HG03103 (cell line): Measurements from ENCODE around the gene PSPH.
A peak's percentile ranks its signal among the peaks of the same experiment; 100 is the strongest.

Experiments used
- ATAC-seq: cut with Tn5 transposase; IDR thresholded peaks from one replicate; pipeline ENCODE4 v1.9.1; 2021; ENCODE audit warnings: low read depth; ENCODE audit not compliant: unreplicated experiment

PSPH gene

GRCh38 chr7:56009695-56010094 lies 41.5 kb downstream of the PSPH start:
- ATAC-seq: no peak

- ATAC-seq: no peak
Measured at GRCh38 chr7:56007891-56008290, 43.4 kb downstream of the PSPH start.

- no peak for ATAC-seq
Measured at GRCh38 chr7:56007167-56007652, 44.0 kb downstream of the PSPH start.

- no peak for ATAC-seq
Measured at GRCh38 chr7:56003749-56004148, 47.5 kb downstream of the PSPH start.

DNA sequence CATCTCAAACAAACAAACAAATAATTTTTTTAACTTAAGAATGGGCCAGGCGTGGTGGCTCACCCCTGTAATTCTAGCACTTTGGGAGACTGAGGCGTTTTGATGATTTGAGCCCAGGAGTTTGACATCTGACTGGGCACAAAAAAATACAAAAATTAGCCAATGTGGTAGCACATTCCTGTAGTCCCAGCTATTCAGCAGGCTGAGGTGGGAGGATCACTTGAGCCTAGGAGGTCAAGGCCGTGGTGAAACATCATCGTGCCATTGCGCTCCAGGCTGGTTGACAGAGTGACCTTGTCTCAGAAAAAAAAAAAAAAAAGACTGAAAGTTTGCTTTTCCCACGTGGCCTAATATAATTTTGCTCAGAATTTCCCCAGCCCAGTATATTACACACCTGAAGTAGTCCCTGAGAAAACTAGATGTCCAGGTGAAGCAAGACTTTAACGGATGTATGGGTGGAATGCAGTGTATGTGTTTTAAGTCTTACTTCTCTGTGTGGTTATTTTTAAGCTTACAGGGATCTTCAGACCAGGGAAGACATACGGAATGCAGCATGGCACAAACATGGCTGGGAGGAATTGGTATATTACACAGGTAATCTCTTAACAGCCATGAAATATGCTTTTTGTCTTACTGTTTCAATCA lies 54.3 kb downstream of the PSPH start:
- ATAC-seq: no peak

DNA sequence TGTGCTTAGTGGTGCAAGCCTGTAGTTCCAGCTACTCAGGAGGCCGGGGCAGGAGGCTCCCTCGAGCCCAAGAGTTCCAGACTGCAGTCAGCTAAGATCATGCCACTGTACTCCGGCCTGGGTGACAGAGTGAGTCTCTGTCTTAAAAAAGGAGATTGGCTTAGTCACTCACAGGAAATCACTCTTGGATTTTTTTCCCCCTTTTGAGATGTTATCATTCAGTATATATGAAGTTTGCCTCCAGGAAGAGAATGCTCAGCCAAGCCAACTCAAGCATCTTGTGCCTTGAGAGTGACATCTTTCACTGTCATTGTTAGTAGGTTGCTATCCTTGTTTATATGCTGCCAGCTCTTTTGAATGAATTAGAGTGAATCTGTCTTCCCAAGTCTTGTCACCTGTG lies 58.9 kb downstream of the PSPH start:
- no peak for ATAC-seq

DNA sequence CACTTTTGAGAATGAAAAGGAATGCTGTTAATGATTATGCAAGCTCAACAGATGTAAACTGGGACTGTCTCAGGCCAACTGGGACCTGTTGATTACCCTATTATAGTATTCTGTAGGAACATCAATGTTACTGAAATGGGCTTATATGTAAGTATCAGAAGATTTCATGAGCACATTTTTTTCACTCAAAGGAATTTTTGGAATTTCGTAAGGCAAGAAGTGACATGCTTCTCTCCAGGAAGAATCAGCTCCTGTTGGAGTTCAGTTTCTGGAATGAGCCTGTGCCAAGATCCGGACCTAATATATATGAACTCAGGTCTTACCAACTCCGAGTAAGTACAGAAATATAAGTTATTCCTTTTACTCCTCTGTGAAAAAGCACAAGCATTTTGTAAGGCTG lies 67.7 kb downstream of the PSPH start:
- no peak for ATAC-seq

DNA sequence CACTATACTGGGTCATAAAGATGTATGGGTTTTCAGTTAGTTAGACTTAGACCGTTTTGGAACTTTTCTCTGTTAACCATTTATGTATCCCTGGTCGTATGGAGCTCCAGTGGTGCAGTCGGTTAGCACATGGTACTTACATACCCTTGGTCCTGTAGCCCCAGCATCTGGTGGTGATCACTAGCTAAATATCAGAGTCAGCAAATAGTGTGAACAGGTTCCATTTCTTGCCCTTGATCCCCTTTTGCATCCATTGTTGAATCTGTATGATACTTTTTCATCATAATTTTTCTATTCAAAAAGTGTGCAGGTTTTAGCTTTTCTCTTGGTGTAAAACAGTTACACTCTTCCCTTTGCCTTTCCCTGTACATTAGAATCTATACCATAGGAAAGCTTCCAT lies 71.0 kb downstream of the PSPH start:
- ATAC-seq: no peak

DNA sequence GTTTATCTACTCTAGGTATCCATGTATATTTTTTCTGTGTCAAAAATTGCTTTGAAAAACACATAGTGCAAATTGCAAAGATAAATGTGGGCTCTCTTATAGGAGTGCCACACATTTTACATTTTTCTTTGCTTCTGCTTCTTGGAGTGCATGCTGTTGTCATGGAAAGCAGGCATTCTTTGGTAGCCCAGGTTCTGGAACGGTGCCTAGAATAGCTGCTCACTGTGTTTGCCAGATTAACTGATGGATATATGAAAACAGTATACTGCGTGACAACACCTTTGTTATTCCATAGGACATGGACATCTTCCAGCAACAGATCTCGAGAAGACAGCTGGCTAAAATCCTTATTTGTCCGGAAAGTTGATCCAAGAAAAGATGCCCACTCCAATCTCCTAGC lies 73.4 kb downstream of the PSPH start:
- no peak for ATAC-seq

DNA sequence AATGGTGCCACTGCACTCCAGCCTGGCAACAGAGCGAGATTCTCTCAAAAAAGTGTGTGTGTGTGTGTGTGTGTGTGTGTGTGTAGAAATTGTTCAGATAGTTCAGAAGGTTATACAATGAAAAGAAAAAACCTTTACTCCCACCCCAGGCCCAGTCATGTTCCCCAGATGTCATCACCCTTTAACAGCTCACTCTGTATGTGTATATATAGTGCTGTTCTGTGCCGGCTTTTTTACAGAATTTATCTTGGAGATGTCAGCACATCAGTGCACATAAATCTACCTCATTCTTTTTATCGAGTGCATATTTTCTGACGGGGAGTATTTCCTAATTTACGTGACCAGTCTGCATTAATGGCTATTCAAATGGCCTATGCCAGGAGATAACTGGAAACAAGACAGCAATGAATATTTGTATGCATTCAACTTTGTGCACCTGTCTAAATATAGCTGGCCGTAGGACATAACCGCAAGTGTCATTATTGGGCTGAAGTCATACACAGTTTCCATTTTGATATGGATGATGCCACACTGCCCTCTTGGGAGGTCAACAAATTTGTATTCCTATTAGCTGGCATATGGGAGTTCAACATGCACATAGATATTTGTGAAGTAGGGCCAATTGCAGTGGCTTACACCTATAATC lies 75.1 kb downstream of the PSPH start:
- no peak for ATAC-seq

DNA sequence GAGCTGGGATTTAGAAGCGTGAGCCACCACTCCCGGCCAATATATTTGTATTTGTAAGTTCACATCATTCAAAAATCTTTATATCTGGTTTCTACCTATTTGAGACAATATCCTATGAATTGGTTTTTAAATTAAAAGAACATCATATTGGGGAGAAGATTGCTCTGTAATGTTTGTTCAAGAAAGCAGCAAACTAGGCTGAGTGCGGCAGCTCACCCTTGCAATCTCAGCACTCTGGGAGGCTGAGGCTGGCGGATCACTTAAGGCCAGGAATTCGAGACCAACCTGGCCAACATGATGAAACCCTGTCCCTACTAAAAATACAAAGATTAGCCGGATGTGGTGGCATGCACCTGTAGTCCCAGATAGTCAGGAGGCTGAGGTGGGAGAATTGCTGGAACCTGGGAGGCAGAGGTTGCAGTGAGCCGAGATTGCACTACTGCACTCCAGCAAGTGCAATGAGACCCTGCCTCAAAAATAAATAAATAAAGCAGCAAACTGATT lies 77.4 kb downstream of the PSPH start:
- no peak for ATAC-seq

DNA sequence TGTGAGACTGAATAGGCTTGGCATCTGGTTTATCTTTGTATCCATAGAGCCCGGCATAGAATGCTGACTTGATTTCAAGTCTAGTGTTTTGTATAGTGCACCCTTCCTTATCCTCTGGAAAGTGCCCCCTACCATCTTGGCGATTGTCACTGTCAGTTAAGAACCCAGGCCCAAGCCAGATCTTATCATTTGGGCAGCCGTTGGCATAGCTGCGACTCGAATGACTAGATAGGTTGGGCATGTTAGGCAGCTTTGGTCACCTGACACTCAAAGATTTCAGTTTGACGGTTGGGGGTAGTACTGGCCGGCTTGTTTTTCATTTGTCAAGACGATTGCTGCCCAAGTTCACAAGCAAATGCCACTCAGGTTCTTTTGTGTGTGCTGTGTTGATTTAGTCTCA lies 80.3 kb downstream of the PSPH start:
- no peak for ATAC-seq

GRCh38 chr7:55970561-55970960 lies 80.7 kb downstream of the PSPH start:
- no peak for ATAC-seq

GRCh38 chr7:55969391-55969790 lies 81.9 kb downstream of the PSPH start:
- ATAC-seq: no peak

GRCh38 chr7:55966851-55967250 lies 84.4 kb downstream of the PSPH start:
- ATAC-seq: no peak

DNA sequence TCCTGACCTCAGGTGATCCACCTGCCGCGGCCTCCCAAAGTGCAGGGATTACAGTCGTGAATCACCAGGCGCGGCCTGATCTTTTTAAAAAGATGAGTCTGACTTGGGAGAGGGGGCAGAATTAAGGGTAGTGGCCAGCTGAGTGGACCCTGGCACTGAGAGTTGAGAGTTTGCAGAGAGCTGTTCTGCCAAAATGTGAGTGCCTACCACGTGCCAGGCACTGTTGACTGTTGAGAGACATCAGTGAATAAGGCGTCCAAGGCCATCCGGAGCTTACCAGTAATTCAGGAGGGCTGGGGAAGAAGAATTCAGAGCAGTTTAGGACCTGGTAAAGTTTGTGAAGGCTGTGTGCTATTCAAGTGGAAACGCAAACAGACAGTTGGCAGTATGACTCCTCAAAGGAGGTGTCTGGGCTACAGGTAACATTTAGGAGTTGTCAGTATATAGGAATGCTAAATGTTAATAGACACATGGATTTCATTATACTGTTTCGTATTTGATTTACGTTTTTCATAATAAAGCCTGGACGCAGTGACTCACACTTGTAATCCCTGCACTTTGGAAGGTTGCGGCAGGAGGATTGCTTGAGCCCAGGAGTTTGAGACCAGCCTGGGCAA lies 85.3 kb downstream of the PSPH start:
- no peak for ATAC-seq

DNA sequence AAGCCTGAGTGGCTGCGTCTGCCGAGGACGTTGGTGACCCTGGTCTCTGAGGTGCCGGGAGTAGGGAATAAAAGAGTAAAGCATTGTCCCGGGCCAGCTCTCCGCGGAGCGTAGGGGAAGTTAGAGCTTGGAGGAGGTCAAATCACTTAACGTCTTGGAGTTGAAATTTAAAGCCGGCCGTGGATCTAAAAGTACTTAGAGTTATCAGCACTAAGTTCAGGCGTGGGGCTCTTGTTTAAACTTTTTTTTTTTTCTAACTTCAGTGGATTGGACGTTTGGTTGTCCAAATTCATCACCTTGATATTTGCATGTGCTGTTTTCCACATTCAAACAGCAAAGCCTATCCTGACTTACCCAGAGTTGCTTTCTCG lies 86.2 kb downstream of the PSPH start:
- peak; percentile 28 for ATAC-seq

- ATAC-seq: peak; percentile 77
Measured at GRCh38 chr7:55964261-55965099, 86.8 kb downstream of the PSPH start, which contains the start of gene NIPSNAP2. TSS of gene NIPSNAP2 (plus strand) at chr7:55964585. CDS start at chr7:55964610, 25 bp downstream.

DNA sequence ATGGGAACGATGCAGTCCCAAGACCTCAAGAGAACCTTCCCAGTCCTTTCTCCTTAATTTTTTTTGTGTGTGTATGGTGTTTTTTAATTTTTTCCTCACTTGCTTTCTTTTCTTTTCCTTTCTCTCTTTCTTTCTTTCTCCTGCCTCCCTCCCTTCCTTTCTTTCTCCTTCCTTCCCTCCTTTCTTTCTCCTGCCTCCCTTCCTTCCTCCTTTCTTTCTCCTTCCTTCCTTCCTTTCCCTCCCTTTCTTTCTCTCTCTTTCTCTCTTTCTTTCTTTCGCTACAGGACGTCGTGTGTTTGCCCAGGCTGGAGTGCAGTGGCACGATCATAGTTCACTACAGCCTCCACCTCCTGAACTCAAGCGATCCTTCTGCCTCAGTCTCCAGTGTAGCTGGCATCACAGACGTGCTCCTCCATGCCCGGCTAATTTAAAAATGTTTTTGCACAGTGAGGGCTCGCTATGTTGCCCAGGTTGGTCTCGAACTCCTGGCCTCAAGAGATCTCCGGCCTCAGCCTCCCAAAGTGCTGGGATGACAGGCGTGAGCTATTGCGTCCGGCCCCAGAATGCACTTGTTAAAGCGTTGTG lies 87.6 kb downstream of the PSPH start:
- ATAC-seq: no peak

GRCh38 chr7:55962014-55962413 lies 89.2 kb downstream of the PSPH start:
- ATAC-seq: no peak
